Osteocyte (in vitro differentiated cells): Measurements from ENCODE around the gene RGS7. TPM values are rescaled to one million over a fixed set of nuclear protein-coding genes. Genes with fewer than 3 reads are reported as not detected.

Source experiments
- DNase-seq: peaks from one replicate; pipeline ENCODE4 v3.0.0; 2021; ENCODE audit warnings: mixed read lengths; ENCODE audit not compliant: unreplicated experiment; ENCODE audit errors: extremely low spot score
- H3K27ac Mint-ChIP-seq: one replicate; pipeline ENCODE4 v1.8.0; 2021; ENCODE audit warnings: mild to moderate bottlenecking, mixed read lengths; ENCODE audit not compliant: unreplicated experiment
- H3K27me3 Mint-ChIP-seq: one replicate; pipeline ENCODE4 v1.8.0; 2021; ENCODE audit warnings: mixed read lengths; ENCODE audit not compliant: unreplicated experiment
- H3K36me3 Mint-ChIP-seq: one replicate; pipeline ENCODE4 v1.8.0; 2021; ENCODE audit warnings: mixed read lengths; ENCODE audit not compliant: unreplicated experiment
- H3K4me1 Mint-ChIP-seq: one replicate; pipeline ENCODE4 v1.8.0; 2021; ENCODE audit warnings: mixed read lengths; ENCODE audit not compliant: unreplicated experiment
- H3K4me3 Mint-ChIP-seq: one replicate; pipeline ENCODE4 v1.8.0; 2021; ENCODE audit warnings: mild to moderate bottlenecking, moderate library complexity, mixed read lengths; ENCODE audit not compliant: unreplicated experiment
- H3K9me3 Mint-ChIP-seq: one replicate; pipeline ENCODE4 v1.8.0; 2021; ENCODE audit warnings: mixed read lengths; ENCODE audit not compliant: unreplicated experiment
- total RNA-seq: library from RNA; stranded (reverse); gene quantifications from 2 replicates; pipeline ENCODE4 v1.2.1, GENCODE V29; 2021
- TF ChIP-seq, protein P1 (sequence below): fragments of 200-600 bp; sonication (generic); IDR thresholded peaks from 2 replicates; pipeline ENCODE4 v1.5.0; 2021; ENCODE audit warnings: antibody characterized with exemption, mild to moderate bottlenecking, moderate library complexity

RGS7 gene
- total RNA-seq, 1 donor from 2014 or later, result 10.9 TPM

DNA sequence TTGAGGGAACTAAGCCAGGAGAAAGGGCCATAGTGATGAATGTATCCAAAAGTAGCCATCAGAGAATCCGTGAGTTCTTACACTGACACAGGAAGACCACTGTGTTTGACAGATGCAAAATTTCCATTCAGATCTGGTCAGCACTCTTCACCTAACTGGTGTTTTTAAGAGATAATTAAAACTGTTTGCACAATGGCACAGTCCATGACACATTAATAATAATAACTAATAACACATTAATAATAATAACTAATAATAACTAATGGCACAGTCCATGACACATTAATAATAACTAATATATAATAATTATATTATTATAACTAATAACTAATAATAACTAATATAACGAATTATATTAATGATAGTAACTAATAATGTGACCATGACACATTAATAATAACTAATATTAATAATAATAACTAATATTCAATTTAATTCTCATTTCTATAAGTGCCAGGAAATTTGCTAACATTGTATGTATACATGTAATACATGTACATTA, 195.8 kb downstream of the RGS7 start:
- TF ChIP-seq, protein P1, sequence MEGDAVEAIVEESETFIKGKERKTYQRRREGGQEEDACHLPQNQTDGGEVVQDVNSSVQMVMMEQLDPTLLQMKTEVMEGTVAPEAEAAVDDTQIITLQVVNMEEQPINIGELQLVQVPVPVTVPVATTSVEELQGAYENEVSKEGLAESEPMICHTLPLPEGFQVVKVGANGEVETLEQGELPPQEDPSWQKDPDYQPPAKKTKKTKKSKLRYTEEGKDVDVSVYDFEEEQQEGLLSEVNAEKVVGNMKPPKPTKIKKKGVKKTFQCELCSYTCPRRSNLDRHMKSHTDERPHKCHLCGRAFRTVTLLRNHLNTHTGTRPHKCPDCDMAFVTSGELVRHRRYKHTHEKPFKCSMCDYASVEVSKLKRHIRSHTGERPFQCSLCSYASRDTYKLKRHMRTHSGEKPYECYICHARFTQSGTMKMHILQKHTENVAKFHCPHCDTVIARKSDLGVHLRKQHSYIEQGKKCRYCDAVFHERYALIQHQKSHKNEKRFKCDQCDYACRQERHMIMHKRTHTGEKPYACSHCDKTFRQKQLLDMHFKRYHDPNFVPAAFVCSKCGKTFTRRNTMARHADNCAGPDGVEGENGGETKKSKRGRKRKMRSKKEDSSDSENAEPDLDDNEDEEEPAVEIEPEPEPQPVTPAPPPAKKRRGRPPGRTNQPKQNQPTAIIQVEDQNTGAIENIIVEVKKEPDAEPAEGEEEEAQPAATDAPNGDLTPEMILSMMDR, result no peak
- H3K36me3 Mint-ChIP-seq, result no peaks in the 10 kb centered on the region
- H3K4me3 Mint-ChIP-seq, result no peak overlapping the region
- no peaks in the 10 kb centered on the region for H3K27me3 Mint-ChIP-seq
- no peaks in the 10 kb centered on the region for H3K9me3 Mint-ChIP-seq
- H3K27ac Mint-ChIP-seq, result no peak overlapping the region
- DNase-seq, result no peak
- peaks cover 10% of the 10 kb centered on the region for H3K4me1 Mint-ChIP-seq

DNA sequence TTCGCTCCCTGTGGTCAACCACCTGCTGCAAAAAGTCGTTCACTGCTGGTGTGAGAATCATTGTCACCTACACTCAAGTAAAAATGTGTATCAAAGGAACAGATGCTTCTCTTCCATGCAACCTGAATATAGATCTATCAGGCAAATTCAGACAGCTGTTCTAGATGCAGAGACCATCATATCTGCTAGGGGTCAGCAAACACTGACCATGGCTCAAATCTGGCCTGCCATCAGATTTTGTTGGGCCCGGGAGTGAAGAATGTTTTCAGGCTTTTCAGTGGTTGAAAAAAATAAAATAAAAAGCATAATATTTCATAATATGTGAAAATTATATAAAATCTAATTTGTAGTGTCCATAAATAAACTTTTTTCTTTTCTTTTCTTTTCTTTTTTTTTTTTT, 199.6 kb downstream of the RGS7 start:
- peaks cover 29% of the 10 kb centered on the region for H3K4me1 Mint-ChIP-seq
- H3K4me3 Mint-ChIP-seq, result no peak overlapping the region
- peak overlapping the region; percentile 36 for H3K27ac Mint-ChIP-seq
- H3K9me3 Mint-ChIP-seq, result peaks cover 7% of the 10 kb centered on the region
- H3K27me3 Mint-ChIP-seq, result no peaks in the 10 kb centered on the region
- H3K36me3 Mint-ChIP-seq, result no peaks in the 10 kb centered on the region
- TF ChIP-seq, protein P1, result peak; percentile 31
- no peak for DNase-seq

DNA sequence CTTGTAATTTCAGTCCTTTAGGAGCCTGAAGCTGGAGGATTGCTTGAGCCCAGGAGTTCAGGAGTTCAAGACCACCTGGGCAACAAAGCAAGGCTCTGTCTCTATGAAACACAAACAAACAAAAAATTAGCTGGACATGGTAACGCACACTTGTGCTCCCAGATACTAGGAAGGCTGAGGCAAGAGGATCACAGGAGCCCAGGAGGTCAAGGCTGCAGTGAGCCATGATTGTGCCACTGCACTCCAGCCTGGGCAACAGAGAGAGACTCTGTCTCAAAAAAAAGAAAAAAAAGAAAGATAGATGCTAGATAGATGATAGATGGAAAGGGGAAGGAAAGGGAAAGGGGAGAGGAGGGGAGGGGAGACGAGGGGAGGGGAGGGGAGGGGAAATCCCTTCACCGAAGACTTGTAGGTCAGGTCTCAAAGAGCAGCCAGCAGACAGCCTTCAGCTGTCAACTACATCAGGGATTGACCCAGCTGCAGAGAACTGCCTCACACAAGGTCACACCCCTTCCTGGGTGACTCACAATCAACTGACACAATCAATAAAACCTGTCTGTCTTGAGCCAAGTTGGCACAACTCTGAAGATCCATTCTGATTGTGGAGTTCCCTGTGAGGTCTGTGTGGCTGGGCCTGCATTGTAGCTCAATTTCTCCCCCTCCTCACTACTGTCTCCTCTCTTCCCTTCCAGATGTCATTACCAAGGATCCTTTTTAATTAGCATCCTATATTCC, 200.6 kb downstream of the RGS7 start:
- H3K27ac Mint-ChIP-seq, result peak overlapping the region; percentile 76
- peaks cover 29% of the 10 kb centered on the region for H3K4me1 Mint-ChIP-seq
- peaks cover 2% of the 10 kb centered on the region for H3K36me3 Mint-ChIP-seq
- H3K4me3 Mint-ChIP-seq, result no peak overlapping the region
- H3K9me3 Mint-ChIP-seq, result peaks cover 7% of the 10 kb centered on the region
- no peaks in the 10 kb centered on the region for H3K27me3 Mint-ChIP-seq
- DNase-seq, result no peak
- TF ChIP-seq, protein P1, result no peak

DNA sequence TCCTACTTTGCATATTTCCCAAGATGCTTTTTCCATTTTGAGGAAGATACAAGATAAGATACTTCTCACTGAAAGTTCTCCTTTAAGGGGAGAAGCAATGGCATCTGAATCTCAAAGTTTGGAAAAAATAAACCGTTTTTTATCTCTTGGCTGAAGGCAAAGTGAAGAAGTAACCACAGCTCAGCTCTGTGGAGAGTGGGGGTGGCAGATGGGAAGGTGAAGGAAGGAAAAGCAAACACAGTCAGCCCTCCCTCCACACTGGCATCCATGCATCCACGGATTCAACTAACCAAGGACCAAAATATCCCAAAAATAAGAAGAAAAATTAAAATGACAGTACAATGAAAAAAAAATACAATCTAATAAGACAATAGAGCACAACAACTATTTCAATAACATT, 211.1 kb downstream of the RGS7 start:
- no peak for DNase-seq
- TF ChIP-seq, protein P1, result no peak
- no peaks in the 10 kb centered on the region for H3K9me3 Mint-ChIP-seq
- H3K27me3 Mint-ChIP-seq, result no peaks in the 10 kb centered on the region
- H3K4me3 Mint-ChIP-seq, result no peak overlapping the region
- H3K36me3 Mint-ChIP-seq, result no peaks in the 10 kb centered on the region
- H3K4me1 Mint-ChIP-seq, result peaks cover 14% of the 10 kb centered on the region
- peak overlapping the region; percentile 20 for H3K27ac Mint-ChIP-seq

DNA sequence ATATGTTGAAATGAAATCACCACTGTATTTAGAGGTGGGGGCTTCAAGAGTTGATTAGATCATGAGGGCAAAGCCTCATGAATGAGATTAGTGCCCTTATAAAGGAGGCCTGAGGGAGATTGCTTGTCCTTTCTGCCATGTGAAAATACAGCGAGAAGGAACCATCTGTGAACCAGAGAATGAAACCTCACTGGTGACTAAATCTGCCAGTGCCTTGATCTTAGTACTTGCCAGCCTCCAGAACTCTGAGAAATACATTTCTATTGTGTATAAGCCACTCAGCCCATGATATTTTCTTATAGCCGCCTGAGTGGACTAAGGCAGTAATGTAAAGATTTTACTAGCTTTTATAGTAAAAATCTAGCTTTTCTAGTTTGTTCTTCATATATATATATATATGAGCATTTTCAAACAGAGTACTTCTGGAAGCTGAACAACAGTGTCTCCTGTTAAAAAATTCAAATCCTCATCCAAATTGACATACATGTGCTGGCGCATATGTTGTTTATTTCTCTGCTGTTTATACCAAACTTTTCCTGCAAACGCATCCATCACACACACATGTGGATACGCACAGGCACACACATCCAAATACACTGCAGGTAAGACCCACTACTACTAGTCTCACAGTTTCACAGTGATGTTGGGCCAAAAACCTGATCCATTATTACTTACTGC, 213.1 kb downstream of the RGS7 start:
- no peaks in the 10 kb centered on the region for H3K36me3 Mint-ChIP-seq
- TF ChIP-seq, protein P1, result no peak
- H3K27me3 Mint-ChIP-seq, result no peaks in the 10 kb centered on the region
- no peak for DNase-seq
- H3K4me1 Mint-ChIP-seq, result peaks cover 26% of the 10 kb centered on the region
- H3K9me3 Mint-ChIP-seq, result no peaks in the 10 kb centered on the region
- no peak overlapping the region for H3K27ac Mint-ChIP-seq
- no peak overlapping the region for H3K4me3 Mint-ChIP-seq
